Endometrial microvascular endothelial cells (primary cell): ENCODE data around the gene ROR1. TPM values are rescaled to one million over a fixed set of nuclear protein-coding genes. Genes with fewer than 3 reads are reported as not detected.

Source experiments
- in situ Hi-C: cut with HindIII; loops from 2 replicates; pipeline ENCODE4 v1.10.0; 2017; ENCODE audit warnings: low sequenced_read_pairs, low pct_unique_long_range_greater_than_20kb; ENCODE audit errors: inconsistent ontology term
- total RNA-seq: library from RNA; depleted of rRNA; stranded (reverse); fragments of >200 nt; gene quantifications from one replicate; pipeline ENCODE4 v1.2.3, GENCODE V29; 2015; ENCODE audit errors: inconsistent ontology term

Gene ROR1
- total RNA-seq, 1 donor from 2014 or later, result 3.1 TPM

GRCh38 chr1:63914706-63915105 is 140.9 kb downstream of the ROR1 start:
- in situ Hi-C loops, result no loop called here

- in situ Hi-C loops, result no loop called here
These were observed 141.3 kb downstream of the ROR1 start for GRCh38 chr1:63915121-63915520.

GRCh38 chr1:63916485-63917360 is 142.9 kb downstream of the ROR1 start:
- in situ Hi-C loops, result no loop called here

- in situ Hi-C loops, result no loop called here
These were observed 144.0 kb downstream of the ROR1 start for GRCh38 chr1:63917571-63918417.

- in situ Hi-C loops, result no loop called here
These were observed 144.7 kb downstream of the ROR1 start for GRCh38 chr1:63918418-63918945.

- in situ Hi-C loops, result no loop called here
These were observed 146.6 kb downstream of the ROR1 start for GRCh38 chr1:63920154-63921117.

GRCh38 chr1:63921359-63921758 is 147.5 kb downstream of the ROR1 start:
- in situ Hi-C loops, result no loop called here

GRCh38 chr1:63921802-63922201 is 148.0 kb downstream of the ROR1 start:
- in situ Hi-C loops, result no loop called here

GRCh38 chr1:63922848-63923247 is 149.0 kb downstream of the ROR1 start:
- in situ Hi-C loops, result no loop called here

GRCh38 chr1:63923302-63923701 is 149.5 kb downstream of the ROR1 start:
- in situ Hi-C loops, result no loop called here

GRCh38 chr1:63924600-63924999 is 150.8 kb downstream of the ROR1 start:
- in situ Hi-C loops, result no loop called here

GRCh38 chr1:63928186-63929105 is 154.6 kb downstream of the ROR1 start:
- in situ Hi-C loops, result no loop called here

- in situ Hi-C loops, result no loop called here
These were observed 155.3 kb downstream of the ROR1 start for GRCh38 chr1:63929106-63929478.

- in situ Hi-C loops, result no loop called here
These were observed 157.7 kb downstream of the ROR1 start for GRCh38 chr1:63931468-63931867.

- in situ Hi-C loops, result no loop called here
These were observed 160.9 kb downstream of the ROR1 start for GRCh38 chr1:63934697-63935096.

- in situ Hi-C loops, result no loop called here
These were observed 161.3 kb downstream of the ROR1 start for GRCh38 chr1:63935143-63935542.

GRCh38 chr1:63935553-63935952 is 161.7 kb downstream of the ROR1 start:
- in situ Hi-C loops, result no loop called here

- in situ Hi-C loops, result no loop called here
These were observed 162.5 kb downstream of the ROR1 start for GRCh38 chr1:63936276-63936675.
